HS-5 (cell line): ENCODE measurements around the gene PSME3IP1.
"Not testable (repeated sequence)": the region's sequence is repeated elsewhere in the genome, so short reads cannot be mapped to it uniquely, and the experiment has no call there.

Experiments
- DNase-seq: peaks from one replicate; pipeline ENCODE4 v3.0.0-alpha.2; 2012; ENCODE audit warnings: low read depth

The PSME3IP1 gene

GRCh38 chr16:57123216-57123973 lies 62.4 kb downstream of the PSME3IP1 start:
- no peak for DNase-seq

DNA sequence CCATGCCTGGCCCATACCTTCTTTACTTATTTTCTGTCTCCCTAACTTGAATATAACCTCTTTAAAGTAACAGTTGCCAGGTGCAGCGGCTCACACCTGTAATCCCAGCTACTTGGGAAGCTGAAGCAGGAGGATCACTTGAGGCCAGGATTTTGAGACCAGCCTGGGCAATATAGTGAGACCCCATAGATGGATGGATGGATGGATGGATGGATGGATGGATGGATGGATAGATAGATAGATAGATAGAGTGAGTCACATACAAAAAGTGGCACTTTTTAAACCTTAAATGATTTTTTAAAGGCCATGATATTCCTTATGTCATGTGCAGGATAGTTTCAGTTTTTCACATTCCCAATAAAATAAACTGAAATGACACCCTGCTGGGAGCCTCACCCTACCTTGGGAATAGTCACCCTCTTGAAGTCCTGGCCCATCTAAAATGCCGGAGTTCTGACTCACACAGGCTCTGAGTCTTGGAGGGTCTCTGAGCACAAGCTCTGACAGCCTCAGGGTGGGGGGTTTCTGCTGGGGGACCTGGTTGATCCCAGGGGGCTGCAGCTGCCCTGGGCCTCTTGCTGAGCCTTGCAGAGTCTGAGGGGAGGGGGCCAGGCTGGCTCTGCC lies 67.3 kb downstream of the PSME3IP1 start:
- DNase-seq: no peak

- DNase-seq: no peak
Observed at GRCh38 chr16:57115514-57116182, 70.2 kb downstream of the PSME3IP1 start.

GRCh38 chr16:57115168-57115513 lies 70.7 kb downstream of the PSME3IP1 start:
- DNase-seq: no peak

DNA sequence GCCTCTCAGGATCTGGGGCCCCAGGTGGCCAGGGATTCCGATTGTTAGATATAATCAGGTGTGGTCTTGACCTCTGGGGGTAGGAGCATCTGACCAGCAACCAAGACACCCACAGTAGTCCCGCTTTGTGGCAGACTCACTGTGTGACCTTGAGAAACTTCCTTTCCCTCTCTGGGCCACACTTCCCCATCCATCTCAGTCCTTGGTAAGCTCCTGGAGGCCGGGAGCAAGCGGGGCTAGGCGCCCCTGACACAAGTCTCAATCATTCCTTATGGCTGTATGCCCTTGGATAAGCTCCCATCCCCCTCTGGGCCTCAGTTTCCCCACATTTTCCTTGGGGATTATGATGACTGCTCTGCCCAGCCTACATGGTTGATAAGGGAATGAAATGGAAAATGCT lies 72.2 kb downstream of the PSME3IP1 start:
- DNase-seq: no peak

DNA sequence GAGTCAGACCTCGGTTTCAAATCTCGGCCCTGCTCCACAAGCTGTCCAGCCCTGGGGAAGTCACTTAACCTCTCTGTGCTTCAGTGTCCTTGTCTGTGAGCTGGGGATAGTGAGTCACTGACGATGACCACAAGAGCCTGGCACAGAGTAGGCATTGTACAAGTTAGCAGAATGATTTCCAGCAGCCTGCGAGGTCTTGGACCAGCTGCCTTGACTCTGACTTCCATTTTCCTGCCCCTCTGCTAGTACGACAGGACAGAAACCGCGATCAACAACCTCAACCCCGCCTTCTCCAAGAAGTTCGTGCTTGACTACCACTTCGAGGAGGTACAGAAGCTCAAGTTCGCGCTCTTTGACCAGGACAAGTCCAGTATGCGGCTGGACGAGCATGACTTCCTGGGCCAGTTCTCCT lies 72.8 kb downstream of the PSME3IP1 start:
- DNase-seq: no peak

DNA sequence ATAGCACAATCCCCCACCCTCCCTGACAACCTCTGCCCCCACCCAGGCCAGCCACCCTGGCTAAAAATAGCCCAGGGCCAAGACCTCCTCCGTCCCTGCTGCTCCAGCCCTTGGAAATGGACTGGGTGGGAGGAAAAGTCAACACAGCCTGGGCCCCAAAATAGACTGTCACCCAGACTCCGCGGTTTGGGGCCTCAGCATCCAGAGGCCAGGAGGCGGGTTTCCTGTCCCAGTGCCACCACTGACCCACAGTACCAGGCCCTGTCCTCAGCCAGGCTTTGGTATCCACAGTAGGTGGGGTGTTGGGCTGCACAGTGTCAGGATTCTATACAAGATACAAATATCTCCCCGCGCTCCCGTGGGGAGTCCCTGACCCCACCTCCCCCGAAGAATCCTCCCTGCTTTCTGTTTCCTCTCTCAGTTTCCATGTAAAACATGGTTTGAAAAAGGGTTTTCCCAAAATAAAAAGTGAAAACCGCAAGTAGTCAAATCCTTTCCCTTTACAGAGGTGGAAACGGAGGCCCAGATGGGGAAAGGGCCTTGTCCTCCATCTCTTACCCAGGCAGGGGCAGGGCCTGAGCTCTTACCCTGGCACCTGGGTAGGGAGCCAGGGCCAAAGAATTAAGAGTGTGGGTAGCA lies 73.3 kb downstream of the PSME3IP1 start:
- no peak for DNase-seq

- DNase-seq: no peak
Observed at GRCh38 chr16:57111420-57111819, 74.4 kb downstream of the PSME3IP1 start.

DNA sequence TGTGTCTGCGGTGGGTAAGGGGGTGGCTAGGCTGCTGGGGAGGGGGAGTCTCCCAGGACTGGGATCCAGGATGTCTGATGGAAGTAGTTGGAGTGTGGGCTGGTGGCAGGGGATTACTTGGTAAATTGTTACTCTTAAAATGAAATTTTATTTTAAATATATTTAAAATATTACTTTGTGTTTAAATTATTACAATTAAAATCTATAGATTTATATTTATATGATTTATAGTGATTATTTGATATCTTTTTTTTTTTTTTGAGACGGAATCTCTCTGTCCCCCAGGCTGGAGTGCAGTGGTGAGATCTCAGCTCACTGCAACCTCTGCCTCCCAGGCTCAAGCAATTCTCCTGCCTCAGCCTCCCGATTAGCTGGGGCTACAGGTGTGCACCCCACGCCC lies 74.9 kb downstream of the PSME3IP1 start:
- DNase-seq: no peak

- DNase-seq: not testable (repeated sequence)
Observed at GRCh38 chr16:57109259-57110105, 76.4 kb downstream of the PSME3IP1 start.

DNA sequence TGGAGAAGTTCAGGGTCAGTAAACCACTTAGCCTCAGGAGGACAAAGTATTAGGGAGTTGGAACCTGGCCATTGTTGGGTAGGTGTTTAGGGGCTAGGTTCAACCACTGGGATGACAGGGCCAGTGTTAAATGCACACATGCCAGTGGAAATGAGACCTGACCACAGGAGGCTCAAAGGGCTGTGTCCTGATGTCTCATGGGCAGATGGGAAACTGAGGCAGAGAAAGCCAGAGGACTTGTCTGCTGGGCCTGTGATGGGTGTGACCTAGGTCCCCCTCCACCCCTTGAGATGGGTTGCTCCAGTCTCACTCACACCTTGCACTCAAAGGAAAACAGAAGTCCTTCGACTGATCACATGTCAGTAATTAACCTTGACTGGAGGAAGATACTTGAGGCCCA lies 77.4 kb downstream of the PSME3IP1 start:
- no peak for DNase-seq

DNA sequence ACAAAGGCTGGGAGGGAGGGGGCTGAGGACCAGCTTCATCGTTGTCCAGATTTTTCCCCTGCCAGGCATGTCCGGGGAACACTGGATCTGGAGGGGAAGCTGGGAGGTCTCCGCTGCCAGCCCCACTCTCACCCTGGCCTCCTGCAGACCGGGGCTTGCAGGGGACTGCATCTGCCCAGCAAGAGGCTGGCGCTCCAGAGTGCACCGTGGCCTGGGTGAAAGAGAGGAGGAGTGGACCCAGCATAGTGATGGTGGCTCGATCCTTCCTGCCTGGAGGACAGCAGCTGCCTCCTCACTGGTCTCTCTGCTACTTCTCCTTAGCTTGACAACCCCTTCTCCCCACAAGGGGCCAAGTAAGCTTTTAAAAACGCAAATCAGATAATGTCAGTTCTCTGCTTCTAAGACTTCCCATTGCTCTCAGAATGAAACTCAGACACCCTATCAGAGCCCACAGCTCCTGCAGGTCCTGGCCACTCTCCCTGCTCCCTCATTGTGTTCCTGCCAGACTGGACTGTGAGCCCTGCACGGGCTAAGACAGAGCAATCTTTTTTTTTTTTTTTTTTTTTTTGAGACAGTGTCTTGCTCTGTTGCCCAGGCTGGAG lies 78.4 kb downstream of the PSME3IP1 start:
- no peak for DNase-seq

- no peak for DNase-seq
Observed at GRCh38 chr16:57106767-57107166, 79.1 kb downstream of the PSME3IP1 start.

DNA sequence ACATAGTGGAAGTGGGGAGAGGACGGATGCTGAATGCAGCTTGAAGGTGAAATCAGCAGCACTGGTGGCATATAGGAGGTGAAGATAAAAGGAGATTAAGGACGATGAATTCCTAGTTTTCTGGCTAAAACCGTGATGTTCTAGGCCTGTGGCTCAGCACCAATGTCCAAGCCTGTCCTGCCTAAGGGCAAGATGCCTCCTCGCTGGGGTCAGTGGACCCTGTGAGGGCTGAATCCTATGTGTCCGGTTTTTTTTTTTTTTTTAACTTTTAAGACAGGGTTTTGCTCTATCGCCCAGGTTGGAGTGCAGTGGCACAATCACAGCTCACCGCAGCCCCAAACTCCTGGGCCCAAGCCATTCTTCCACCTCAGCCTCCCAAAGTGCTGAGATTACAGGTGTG lies 80.7 kb downstream of the PSME3IP1 start:
- DNase-seq: no peak

DNA sequence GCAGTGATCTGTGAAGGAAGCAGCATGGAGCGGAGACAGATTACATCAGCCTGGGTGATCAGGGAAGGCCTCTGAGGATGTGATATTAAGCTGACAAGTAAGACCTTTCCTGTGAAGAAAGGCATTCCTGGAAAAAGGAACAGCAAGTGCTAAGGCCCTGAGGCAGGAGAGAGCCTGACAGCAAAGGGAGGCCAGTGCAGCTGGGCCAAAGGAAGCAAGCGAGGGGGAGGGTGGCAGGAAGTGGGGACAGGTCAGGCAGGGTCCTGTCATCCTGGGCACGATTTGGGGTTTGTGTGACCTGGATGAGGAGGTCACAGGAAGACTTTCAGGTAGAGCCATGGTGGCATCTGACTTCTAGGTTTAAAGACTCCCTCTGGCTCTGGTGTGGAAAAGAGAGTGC lies 81.1 kb downstream of the PSME3IP1 start:
- no peak for DNase-seq

GRCh38 chr16:57102888-57103851 lies 82.7 kb downstream of the PSME3IP1 start:
- no peak for DNase-seq
